ENCODE measurements around the gene ADRB2. TPM values are rescaled to one million over a fixed set of nuclear protein-coding genes. Genes with fewer than 3 reads are reported as not detected.
A peak's percentile ranks its signal among the peaks of the same experiment; 100 is the strongest.

The ADRB2 gene
- polyA plus RNA-seq, 3 donors, result 6.8 to 10.9 (median 10.8) TPM

DNA sequence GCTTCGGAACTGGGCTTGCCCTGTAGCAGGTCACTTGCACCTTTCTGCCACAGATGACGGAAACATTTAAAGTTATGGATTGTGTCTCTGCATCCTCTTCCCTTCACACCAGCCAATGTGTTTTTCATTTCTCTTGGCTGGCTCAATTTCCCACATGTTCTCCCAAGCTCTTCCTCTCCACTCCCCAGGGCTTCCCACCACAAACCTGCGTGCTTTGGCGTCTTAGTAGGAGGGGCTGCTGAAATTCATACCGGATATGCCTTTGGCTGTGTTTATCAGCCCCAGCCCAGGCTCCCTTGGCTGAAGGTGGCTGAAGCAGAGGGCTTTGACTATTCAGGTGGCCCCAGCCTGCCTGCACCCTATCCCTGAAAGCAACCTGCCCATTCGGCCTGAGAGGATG lies 32.1 kb downstream of the ADRB2 start:
- H3K9me3 Mint-ChIP-seq, result no peaks in the 10 kb centered on the region
- H3K4me1 ChIP-seq (ENCODE audit: control insufficient read depth in 1 of 2, insufficient read depth in 2 of 2, low read length in 2 of 2), result peaks cover 15 to 21% of the 10 kb centered on the region in 2 donors
- 96% methylated on average over 5 of the region's 6 CpGs for WGBS (ENCODE audit: insufficient coverage)
- H2AFZ ChIP-seq (ENCODE audit: insufficient read depth, low read depth, low read length, poor library complexity, severe bottlenecking), result no peak overlapping the region
- peaks cover 0 to 12% of the 10 kb centered on the region in 2 donors for H3K36me3 ChIP-seq (replicated peaks in 1 of 2; ENCODE audit: control insufficient read depth in 1 of 2, insufficient read depth in 2 of 2, low read length in 2 of 2)
- no peaks in the 10 kb centered on the region for H3K79me2 ChIP-seq (ENCODE audit: insufficient read depth, low read length)
- peaks cover 65% of the 10 kb centered on the region for H4K20me1 ChIP-seq (ENCODE audit: insufficient read depth, low read length)
- H3K4me3 Mint-ChIP-seq, result no peak overlapping the region
- intact Hi-C loops (cut with micrococcal nuclease), result no loop called here
- H3K4me2 ChIP-seq (replicated peaks; ENCODE audit: extremely low read depth, low read length, poor library complexity, severe bottlenecking), result no peak overlapping the region
- no peaks in the 10 kb centered on the region for H3K27me3 ChIP-seq (ENCODE audit: control insufficient read depth in 2 of 2, insufficient read depth in 2 of 2, low read length in 2 of 2)
- H3K27ac ChIP-seq (ENCODE audit: low read depth in 1 of 2, low read length in 2 of 2), result no peak overlapping the region
- H3K4me1 Mint-ChIP-seq, result peaks cover 35% of the 10 kb centered on the region
- no peaks in the 10 kb centered on the region for H3K9me3 ChIP-seq (replicated peaks in 1 of 2; ENCODE audit: control insufficient read depth in 1 of 2, insufficient read depth in 1 of 2, low read length in 2 of 2)
- peaks cover 0 to 2% (median 2%) of the 10 kb centered on the region in 3 donors for H3K27me3 Mint-ChIP-seq (ENCODE audit: low read depth in 3 of 3)
- no peak for TF ChIP-seq CTCF (IDR thresholded peaks at IDR 0.05)
- H3K9ac ChIP-seq (ENCODE audit: insufficient read depth, low read length, poor library complexity, severe bottlenecking), result no peak overlapping the region
- DNase-seq, result no peak
- no peak overlapping the region for H3K27ac Mint-ChIP-seq
- H3K36me3 Mint-ChIP-seq, result peaks cover 24 to 28% of the 10 kb centered on the region in 2 donors
- H3K4me3 ChIP-seq (replicated peaks in 1 of 3; ENCODE audit: low read depth in 2 of 3, low read length in 3 of 3), result no peak overlapping the region

GRCh38 chr5:148859703-148860102 lies 33.3 kb downstream of the ADRB2 start:
- H3K27ac Mint-ChIP-seq, result peak overlapping the region in 1 of 7 donors; percentile 29

More at GRCh38 chr5:148859703-148860102, 33.3 kb downstream of the ADRB2 start:
- H3K9ac ChIP-seq (ENCODE audit: insufficient read depth, low read length, poor library complexity, severe bottlenecking), result no peak overlapping the region
- H3K36me3 Mint-ChIP-seq, result peaks cover 24 to 32% of the 10 kb centered on the region in 2 donors
- peaks cover 15 to 21% of the 10 kb centered on the region in 2 donors for H3K4me1 ChIP-seq (ENCODE audit: control insufficient read depth in 1 of 2, insufficient read depth in 2 of 2, low read length in 2 of 2)
- no peaks in the 10 kb centered on the region for H3K27me3 ChIP-seq (ENCODE audit: control insufficient read depth in 2 of 2, insufficient read depth in 2 of 2, low read length in 2 of 2)
- no peak overlapping the region for H3K4me3 Mint-ChIP-seq
- DNase-seq, result peak in 1 of 3 donors; percentile 24
- no peaks in the 10 kb centered on the region for H3K9me3 Mint-ChIP-seq
- H3K36me3 ChIP-seq (replicated peaks in 1 of 2; ENCODE audit: control insufficient read depth in 1 of 2, insufficient read depth in 2 of 2, low read length in 2 of 2), result peaks cover 5 to 16% of the 10 kb centered on the region in 2 donors
- H3K4me1 Mint-ChIP-seq, result peaks cover 35% of the 10 kb centered on the region
- no CpG with 5 or more reads among the region's 2 CpGs for WGBS (ENCODE audit: insufficient coverage)
- H3K9me3 ChIP-seq (replicated peaks in 1 of 2; ENCODE audit: control insufficient read depth in 1 of 2, insufficient read depth in 1 of 2, low read length in 2 of 2), result no peaks in the 10 kb centered on the region
- no peak for TF ChIP-seq CTCF (IDR thresholded peaks at IDR 0.05)
- intact Hi-C loops (cut with micrococcal nuclease), result no loop called here
- H2AFZ ChIP-seq (ENCODE audit: insufficient read depth, low read depth, low read length, poor library complexity, severe bottlenecking), result no peak overlapping the region
- H3K79me2 ChIP-seq (ENCODE audit: insufficient read depth, low read length), result no peaks in the 10 kb centered on the region
- peaks cover 56% of the 10 kb centered on the region for H4K20me1 ChIP-seq (ENCODE audit: insufficient read depth, low read length)
- no peak overlapping the region for H3K4me3 ChIP-seq (replicated peaks in 1 of 3; ENCODE audit: low read depth in 2 of 3, low read length in 3 of 3)
- no peak overlapping the region for H3K27ac ChIP-seq (ENCODE audit: low read depth in 1 of 2, low read length in 2 of 2)
- no peak overlapping the region for H3K4me2 ChIP-seq (replicated peaks; ENCODE audit: extremely low read depth, low read length, poor library complexity, severe bottlenecking)
- peaks cover 0 to 2% (median 2%) of the 10 kb centered on the region in 3 donors for H3K27me3 Mint-ChIP-seq (ENCODE audit: low read depth in 3 of 3)

Measured in CD14-positive monocyte (primary cell).